Kidney epithelial cell (primary cell): Measurements from ENCODE around the gene CDON. TPM values are rescaled to one million over a fixed set of nuclear protein-coding genes. Genes with fewer than 3 reads are reported as not detected.

Source experiments
- DNase-seq: peaks from one replicate; pipeline ENCODE4 v3.0.0-alpha.2; 2010; ENCODE audit warnings: low read depth
- H3K27me3 ChIP-seq: 2 replicates; pipeline ENCODE4 v1.6.0; 2011; ENCODE audit warnings: low read length; ENCODE audit not compliant: control insufficient read depth, insufficient read depth
- H3K36me3 ChIP-seq: 2 replicates; pipeline ENCODE4 v1.5.1; 2011; ENCODE audit warnings: low read length; ENCODE audit not compliant: control insufficient read depth, insufficient read depth
- H3K4me3 ChIP-seq: 2 replicates; pipeline ENCODE4 v1.5.1; 2011; ENCODE audit warnings: low read depth, mild to moderate bottlenecking, control low read depth, low read length
- CTCF ChIP-seq: IDR thresholded peaks from 2 replicates; pipeline ENCODE4 v1.5.1; 2011; ENCODE audit warnings: mild to moderate bottlenecking, moderate library complexity, low read length, control low read depth, inconsistent platforms; ENCODE audit not compliant: insufficient read depth, poor library complexity, severe bottlenecking
- total RNA-seq: library from RNA; depleted of rRNA; stranded (reverse); fragments of >200 nt; gene quantifications from 2 replicates; pipeline ENCODE4 v1.2.3, GENCODE V29; 2015

Gene CDON
- total RNA-seq, 1 donor from 2014 or later = 10.4 TPM

GRCh38 chr11:126080161-126080941 is 17.7 kb upstream of the CDON start:
- no peaks in the 10 kb centered on the region for H3K36me3 ChIP-seq
- TF ChIP-seq CTCF = no peak
- no peak for DNase-seq
- no peak overlapping the region for H3K4me3 ChIP-seq
- H3K27me3 ChIP-seq = no peaks in the 10 kb centered on the region

GRCh38 chr11:126079621-126080124 is 17.0 kb upstream of the CDON start:
- no peak overlapping the region for H3K4me3 ChIP-seq
- no peaks in the 10 kb centered on the region for H3K36me3 ChIP-seq
- TF ChIP-seq CTCF = no peak
- no peaks in the 10 kb centered on the region for H3K27me3 ChIP-seq
- DNase-seq = no peak

GRCh38 chr11:126076641-126077040 is 14.0 kb upstream of the CDON start:
- no peaks in the 10 kb centered on the region for H3K27me3 ChIP-seq
- DNase-seq = no peak
- no peaks in the 10 kb centered on the region for H3K36me3 ChIP-seq
- H3K4me3 ChIP-seq = no peak overlapping the region
- TF ChIP-seq CTCF = no peak

- no peaks in the 10 kb centered on the region for H3K36me3 ChIP-seq
- no peak for TF ChIP-seq CTCF
- DNase-seq = no peak
- H3K27me3 ChIP-seq = no peaks in the 10 kb centered on the region
- H3K4me3 ChIP-seq = no peak overlapping the region
Measured at GRCh38 chr11:126072801-126073594, 10.3 kb upstream of the CDON start.

GRCh38 chr11:126072141-126072741 is 9.6 kb upstream of the CDON start:
- no peak for TF ChIP-seq CTCF
- H3K36me3 ChIP-seq = no peaks in the 10 kb centered on the region
- no peak for DNase-seq
- no peaks in the 10 kb centered on the region for H3K27me3 ChIP-seq
- no peak overlapping the region for H3K4me3 ChIP-seq
